ENCODE results near the gene ADCY10. TPM values are rescaled to one million over a fixed set of nuclear protein-coding genes. Genes with fewer than 3 reads are reported as not detected.

ADCY10 gene
- total RNA-seq, 1 donor from 2014 or later = 1.9 TPM

- Histone ChIP-seq H3K4me3 (no peak overlapping the region), H3K4me1 (peaks cover 0 to 20% of the 10 kb centered on the region in 2 donors), H3K27me3 (no peaks in the 10 kb centered on the region), H3K36me3 (peaks cover 0 to 6% of the 10 kb centered on the region in 2 donors), H3K27ac (no peak overlapping the region), H3K9me3 (no peaks in the 10 kb centered on the region)
- DNase-seq (ENCODE audit: low spot score in 2 of 2) = no peak
- intact Hi-C loops (cut with DNase I) = no loop called here
- no peak for TF ChIP-seq CTCF (IDR thresholded peaks at IDR 0.05)
These were observed 139.2 kb downstream of the ADCY10 start for GRCh38 chr1:167774710-167775109.

GRCh38 chr1:167773516-167773915 is 140.4 kb downstream of the ADCY10 start:
- H3K4me1 ChIP-seq = peaks cover 0 to 20% of the 10 kb centered on the region in 2 donors
- intact Hi-C loops (cut with DNase I) = no loop called here
- DNase-seq (ENCODE audit: low spot score in 2 of 2) = no peak
- H3K27me3 ChIP-seq = no peaks in the 10 kb centered on the region
- peaks cover 0 to 17% of the 10 kb centered on the region in 2 donors for H3K36me3 ChIP-seq
- H3K4me3 ChIP-seq = no peak overlapping the region
- no peak for TF ChIP-seq CTCF (IDR thresholded peaks at IDR 0.05)
- H3K9me3 ChIP-seq = no peaks in the 10 kb centered on the region
- no peak overlapping the region for H3K27ac ChIP-seq

GRCh38 chr1:167772436-167772835 is 141.5 kb downstream of the ADCY10 start:
- peaks cover 0 to 20% of the 10 kb centered on the region in 2 donors for H3K4me1 ChIP-seq
- no peak for DNase-seq (ENCODE audit: low spot score in 2 of 2)
- peaks cover 0 to 26% of the 10 kb centered on the region in 2 donors for H3K36me3 ChIP-seq
- no peaks in the 10 kb centered on the region for H3K9me3 ChIP-seq
- no peak for TF ChIP-seq CTCF (IDR thresholded peaks at IDR 0.05)
- H3K27ac ChIP-seq = no peak overlapping the region
- intact Hi-C loops (cut with DNase I) = no loop called here
- H3K27me3 ChIP-seq = no peaks in the 10 kb centered on the region
- no peak overlapping the region for H3K4me3 ChIP-seq

- H3K36me3 ChIP-seq = peaks cover 8 to 40% of the 10 kb centered on the region in 2 donors
- H3K27me3 ChIP-seq = no peaks in the 10 kb centered on the region
- H3K4me3 ChIP-seq = no peak overlapping the region
- TF ChIP-seq CTCF (IDR thresholded peaks at IDR 0.05) = no peak
- intact Hi-C loops (cut with DNase I) = no loop called here
- no peak for DNase-seq (ENCODE audit: low spot score in 2 of 2)
- no peaks in the 10 kb centered on the region for H3K9me3 ChIP-seq
- H3K27ac ChIP-seq = no peak overlapping the region
- peaks cover 0 to 11% of the 10 kb centered on the region in 2 donors for H3K4me1 ChIP-seq
These were observed 143.8 kb downstream of the ADCY10 start for GRCh38 chr1:167770127-167770526.

- H3K4me3 ChIP-seq = no peak overlapping the region
- H3K27me3 ChIP-seq = no peaks in the 10 kb centered on the region
- H3K27ac ChIP-seq = no peak overlapping the region
- intact Hi-C loops (cut with DNase I) = no loop called here
- no peak for TF ChIP-seq CTCF (IDR thresholded peaks at IDR 0.05)
- H3K4me1 ChIP-seq = peaks cover 0 to 3% of the 10 kb centered on the region in 2 donors
- peaks cover 8 to 40% of the 10 kb centered on the region in 2 donors for H3K36me3 ChIP-seq
- no peaks in the 10 kb centered on the region for H3K9me3 ChIP-seq
- DNase-seq (ENCODE audit: low spot score in 2 of 2) = no peak
These were observed 146.2 kb downstream of the ADCY10 start for GRCh38 chr1:167767761-167768160.

GRCh38 chr1:167766538-167766937 is 147.4 kb downstream of the ADCY10 start:
- intact Hi-C loops (cut with DNase I) = no loop called here
- no peaks in the 10 kb centered on the region for H3K9me3 ChIP-seq
- TF ChIP-seq CTCF (IDR thresholded peaks at IDR 0.05) = no peak

More at GRCh38 chr1:167766538-167766937, 147.4 kb downstream of the ADCY10 start:
- Histone ChIP-seq H3K36me3 (peaks cover 8 to 40% of the 10 kb centered on the region in 2 donors), H3K4me1 (peaks cover 0 to 3% of the 10 kb centered on the region in 2 donors), H3K27me3 (no peaks in the 10 kb centered on the region), H3K27ac (no peak overlapping the region), H3K4me3 (no peak overlapping the region)
- no peak for DNase-seq (ENCODE audit: low spot score in 2 of 2)

Data from ascending aorta (tissue), 2 donors.